Retina (tissue), 1 donor: Measurements from ENCODE around the gene C19orf85.
"Not testable (repeated sequence)": the region's sequence is repeated elsewhere in the genome, so short reads cannot be mapped to it uniquely, and the experiment has no call there.

Experiments used
- DNase-seq: peaks from one replicate; pipeline ENCODE4 v3.0.0-alpha.2; 2016

C19orf85 gene

GRCh38 chr19:55437410-55437809 lies 27.1 kb downstream of the C19orf85 start:
- peak; percentile 72 for DNase-seq

- DNase-seq, result no peak
Measured at GRCh38 chr19:55436847-55437246, 27.7 kb downstream of the C19orf85 start.

- DNase-seq, result no peak
Measured at GRCh38 chr19:55435020-55435419, 29.5 kb downstream of the C19orf85 start.

GRCh38 chr19:55434356-55434919 lies 30.1 kb downstream of the C19orf85 start:
- DNase-seq, result no peak

GRCh38 chr19:55433292-55433691 lies 31.3 kb downstream of the C19orf85 start:
- DNase-seq, result no peak

- no peak for DNase-seq
Measured at GRCh38 chr19:55432241-55432959, 32.2 kb downstream of the C19orf85 start.

- DNase-seq, result no peak
Measured at GRCh38 chr19:55431183-55431582, 33.4 kb downstream of the C19orf85 start.

- no peak for DNase-seq
Measured at GRCh38 chr19:55426042-55426441, 38.5 kb downstream of the C19orf85 start.

- no peak for DNase-seq
Measured at GRCh38 chr19:55424518-55424917, 40.0 kb downstream of the C19orf85 start.

- no peak for DNase-seq
Measured at GRCh38 chr19:55423225-55424005, 41.1 kb downstream of the C19orf85 start.

GRCh38 chr19:55421281-55421680 lies 43.3 kb downstream of the C19orf85 start:
- not testable (repeated sequence) for DNase-seq

GRCh38 chr19:55419624-55420236 lies 44.8 kb downstream of the C19orf85 start:
- no peak for DNase-seq

GRCh38 chr19:55419103-55419502 lies 45.4 kb downstream of the C19orf85 start:
- DNase-seq, result no peak

GRCh38 chr19:55418185-55418584 lies 46.4 kb downstream of the C19orf85 start:
- peak; percentile 81 for DNase-seq
